Non-pigmented ciliary epithelial cell (primary cell): ENCODE results near the gene RAB7A.

ENCODE experiments used
- DNase-seq: peaks from one replicate; pipeline ENCODE4 v3.0.0-alpha.2; 2010; ENCODE audit warnings: low read depth

RAB7A gene

DNA sequence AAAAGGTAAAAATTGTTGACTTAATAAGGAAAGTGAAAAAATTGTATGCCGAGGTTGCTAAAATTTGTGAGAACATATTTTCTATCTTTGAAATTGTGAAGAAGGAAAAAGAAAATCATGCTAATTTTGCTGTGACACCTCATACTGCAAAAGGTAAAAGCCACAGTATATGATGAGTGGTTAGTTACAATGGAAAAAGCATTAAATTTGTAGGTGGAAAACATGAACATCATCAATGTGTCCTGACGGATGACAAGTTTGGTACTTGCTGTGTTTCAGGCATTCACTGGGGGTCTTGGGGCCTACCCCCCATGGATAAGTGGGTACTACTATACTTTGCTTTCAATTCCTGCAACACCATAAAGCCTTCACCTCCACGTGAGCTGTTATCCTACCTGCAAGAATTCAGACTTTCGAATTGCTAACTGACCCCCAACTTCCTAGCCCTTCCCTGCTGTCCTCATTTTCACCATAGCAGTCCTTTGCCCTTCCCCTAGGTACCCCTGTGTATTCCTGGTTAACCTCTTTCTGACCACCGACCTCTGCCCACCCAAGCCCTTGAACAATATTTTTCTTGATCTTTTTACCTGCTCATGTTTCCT lies 62.4 kb downstream of the RAB7A start:
- no peak for DNase-seq

DNA sequence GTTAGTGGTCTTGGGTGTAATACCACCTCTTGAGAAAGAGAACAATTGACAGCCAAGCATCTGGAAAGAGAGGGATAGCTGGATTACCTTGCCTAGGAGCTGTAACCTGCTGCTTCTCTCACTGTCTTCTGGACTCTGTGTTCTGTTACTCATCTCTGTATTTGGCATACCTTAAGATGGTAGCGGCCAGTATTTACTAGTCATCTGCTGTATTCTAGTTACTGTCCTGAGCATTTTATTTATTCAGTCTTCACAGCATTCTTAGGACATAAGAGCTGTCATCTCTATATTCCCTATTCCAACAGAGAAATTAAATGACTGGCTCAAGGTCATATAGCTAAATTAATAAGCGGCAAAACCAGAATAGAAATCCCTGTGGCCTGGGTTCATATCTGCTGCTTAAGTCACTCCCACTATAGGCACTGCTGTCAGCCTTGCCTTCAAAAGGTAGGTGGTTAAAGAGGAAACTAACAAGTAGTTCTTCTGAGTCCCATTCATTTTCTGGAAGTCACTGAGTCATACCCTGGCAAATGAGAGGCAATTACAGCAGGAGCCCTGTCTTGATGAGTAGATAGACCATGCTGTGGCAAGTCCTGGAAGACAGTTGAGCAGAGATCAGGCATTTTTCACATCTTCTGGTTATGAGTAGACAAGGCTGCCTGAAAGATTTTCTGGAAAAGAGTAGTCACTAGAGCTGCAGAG lies 68.2 kb downstream of the RAB7A start:
- peak; percentile 72 for DNase-seq

DNA sequence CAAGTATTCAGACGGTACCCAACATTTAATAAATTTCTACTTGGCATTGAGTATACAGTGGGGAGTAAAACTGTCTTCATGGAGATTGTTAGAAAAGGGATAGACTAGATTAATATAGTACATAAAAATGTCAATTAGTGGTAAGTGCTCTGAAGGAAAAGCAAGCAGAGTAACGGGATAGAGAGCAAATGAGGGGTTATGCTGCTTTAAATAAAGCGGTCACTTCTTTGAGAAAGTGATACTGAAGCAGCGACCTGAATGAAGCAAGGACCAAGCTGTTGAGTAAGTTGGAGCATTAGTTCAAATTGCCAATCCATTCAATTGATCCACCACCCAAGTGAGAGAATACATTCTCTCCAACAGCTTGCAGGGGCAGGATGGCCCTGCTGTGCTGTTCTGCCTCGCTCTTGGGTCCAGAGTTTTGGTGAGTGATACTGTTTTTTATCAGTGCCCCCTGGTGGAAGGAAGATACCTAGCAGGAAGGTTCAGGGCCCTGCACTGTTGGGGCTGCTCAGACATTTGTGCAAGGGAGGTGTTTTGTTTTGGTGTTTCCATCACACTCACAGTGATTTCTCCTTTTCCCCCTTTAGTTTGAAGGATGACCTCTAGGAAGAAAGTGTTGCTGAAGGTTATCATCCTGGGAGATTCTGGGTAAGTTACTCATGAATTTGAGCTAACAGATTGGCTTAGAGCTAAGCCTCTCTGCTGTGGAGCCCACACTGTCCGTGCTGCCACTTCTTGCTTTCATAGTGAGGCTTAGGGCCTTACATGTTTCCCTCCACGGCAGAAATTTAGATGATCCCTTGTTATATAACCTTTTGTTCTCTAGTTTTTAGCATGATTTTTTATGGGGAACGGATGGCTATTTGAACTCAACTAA lies 69.0 kb downstream of the RAB7A start:
- no peak for DNase-seq

DNA sequence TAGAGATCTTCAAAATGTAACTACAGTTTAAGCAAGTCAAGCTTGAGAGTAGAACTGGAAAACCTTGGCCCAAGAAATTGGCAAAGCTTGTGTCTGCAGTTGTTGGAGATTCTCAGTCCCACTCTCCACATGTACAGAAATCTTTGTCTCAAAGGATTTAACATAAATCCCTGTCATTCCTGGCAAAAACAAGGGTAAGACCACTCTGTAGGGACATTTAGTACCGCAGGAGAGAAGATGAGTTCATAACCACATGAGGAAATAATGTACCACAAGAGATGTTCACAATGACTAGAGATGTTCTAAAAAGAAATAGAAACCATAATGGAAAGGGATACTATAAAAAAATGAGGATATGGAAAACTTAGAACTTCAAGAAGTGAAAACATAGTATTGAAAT lies 73.7 kb downstream of the RAB7A start:
- no peak for DNase-seq

DNA sequence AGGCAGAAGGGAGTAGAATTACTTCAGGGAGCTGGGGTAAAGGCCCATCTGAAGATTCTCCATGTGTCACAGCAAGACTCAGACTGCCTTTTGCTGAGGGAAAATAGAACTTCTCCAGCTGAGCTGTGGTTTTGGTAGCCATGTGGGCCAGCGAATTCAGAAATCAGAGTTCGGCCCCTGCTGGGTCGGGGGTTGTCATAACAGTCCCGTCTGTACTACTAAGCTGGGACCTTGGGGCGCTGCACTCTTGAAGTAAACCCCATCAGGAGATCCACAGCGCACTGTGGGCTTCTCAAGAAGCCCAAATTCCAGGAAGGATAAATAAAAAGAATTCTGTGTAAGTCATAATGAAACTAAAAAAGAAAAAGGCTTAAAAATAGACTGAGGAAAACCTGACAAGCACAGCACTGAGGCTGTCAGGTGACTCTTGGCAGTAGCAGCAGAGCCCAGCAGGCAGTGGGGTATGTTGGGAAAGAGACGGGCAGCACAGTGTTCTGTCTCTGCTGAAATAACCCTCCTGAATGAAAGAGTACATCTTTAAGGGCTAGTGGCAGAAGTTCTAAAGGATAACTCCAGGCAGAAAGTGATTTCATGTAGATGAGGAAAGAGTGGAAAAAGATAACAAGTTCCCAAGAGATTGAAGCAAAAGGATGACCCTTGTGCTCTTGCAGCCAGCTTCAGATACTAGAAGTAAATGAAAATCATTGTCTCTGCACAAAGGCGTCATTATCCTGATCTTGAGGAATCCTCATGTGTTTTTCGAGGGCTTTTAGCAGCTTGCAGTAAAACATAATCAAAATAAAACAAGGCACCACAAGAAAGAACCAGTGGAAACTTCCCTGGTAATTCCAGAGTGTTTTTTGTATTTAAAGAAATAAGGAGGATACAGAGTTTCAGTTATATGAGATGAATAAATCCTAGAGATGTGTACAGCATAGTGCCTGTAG lies 74.5 kb downstream of the RAB7A start:
- DNase-seq = no peak

DNA sequence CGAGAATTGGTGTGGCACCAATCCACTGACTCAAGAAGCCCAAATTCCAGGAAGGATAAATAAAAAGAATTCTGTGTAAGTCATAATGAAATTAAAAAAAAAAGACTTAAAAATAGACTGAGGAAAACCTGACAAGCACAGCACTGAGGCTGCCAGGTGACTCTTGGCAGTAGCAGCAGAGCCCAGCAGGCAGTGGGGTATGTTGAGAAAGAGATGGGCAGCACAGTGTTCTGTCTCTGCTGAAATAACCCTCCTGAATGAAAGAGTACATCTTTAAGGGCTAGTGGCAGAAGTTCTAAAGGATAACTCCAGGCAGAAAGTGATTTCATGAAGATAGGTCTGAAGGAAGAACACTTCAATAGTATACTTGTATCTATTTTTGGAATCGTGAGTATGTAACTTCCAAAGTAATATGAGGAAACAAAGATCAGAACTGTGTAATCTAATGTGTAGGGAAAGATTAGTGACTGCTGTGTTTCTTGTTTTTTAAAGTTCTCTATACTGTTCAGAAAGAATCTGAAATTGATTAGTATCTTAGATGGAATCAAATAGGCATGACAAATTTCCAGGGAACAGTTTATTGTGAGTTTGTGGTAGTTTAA lies 75.9 kb downstream of the RAB7A start:
- DNase-seq = no peak

DNA sequence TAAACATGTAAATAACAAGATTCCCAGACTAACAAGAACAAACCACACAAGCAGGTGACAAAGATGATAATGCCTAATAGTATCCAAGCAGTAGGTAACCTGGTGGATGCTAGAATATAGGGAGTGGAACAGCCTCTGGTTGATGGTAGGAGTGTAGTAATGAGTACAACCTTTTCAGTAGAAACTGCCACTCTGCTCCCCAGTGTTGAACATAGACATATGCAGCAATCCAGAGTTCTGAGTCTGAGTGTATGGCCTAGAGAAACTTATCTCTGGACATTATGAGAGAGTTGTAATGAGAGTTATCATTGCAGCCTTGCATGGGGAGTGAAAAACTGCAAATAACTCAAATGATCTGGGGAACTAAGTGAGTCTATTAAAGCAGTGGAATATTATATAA lies 77.3 kb downstream of the RAB7A start:
- DNase-seq = no peak

DNA sequence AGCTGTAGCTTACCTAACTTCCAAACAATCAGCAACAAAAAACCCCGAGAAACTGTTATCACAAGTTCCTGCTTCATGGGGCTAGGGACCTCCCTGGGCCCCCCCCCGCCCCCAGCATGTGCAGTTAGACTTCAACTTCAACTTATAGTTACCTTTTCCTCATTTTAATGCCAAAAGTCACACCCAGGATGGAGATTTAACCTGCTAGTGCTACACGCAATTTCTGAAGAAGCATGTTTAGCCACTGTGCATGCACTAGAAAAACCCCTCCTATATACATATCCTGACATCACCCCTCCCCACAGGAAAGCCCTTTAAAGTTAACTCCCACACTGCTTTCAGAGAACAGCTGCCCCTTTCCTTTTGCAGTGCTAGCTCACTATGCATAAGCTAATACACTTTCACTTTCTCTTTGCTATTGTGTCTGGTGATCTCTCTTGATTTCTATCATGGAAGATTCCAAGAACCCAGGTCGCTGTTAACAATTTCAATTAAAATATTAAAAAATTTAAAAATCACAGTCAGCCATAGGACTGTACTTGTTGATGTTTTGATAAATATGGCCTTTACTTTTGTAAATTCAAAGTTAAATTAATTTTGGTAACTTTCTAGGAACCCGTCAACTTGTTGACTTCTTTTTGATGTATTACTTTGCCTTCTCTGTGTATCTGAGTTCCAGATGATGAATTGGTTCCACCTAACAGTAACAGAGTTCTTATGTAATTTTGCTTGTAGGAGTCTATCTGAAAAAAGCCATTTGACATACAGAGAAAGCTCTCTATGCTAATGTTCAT lies 78.2 kb downstream of the RAB7A start:
- no peak for DNase-seq

DNA sequence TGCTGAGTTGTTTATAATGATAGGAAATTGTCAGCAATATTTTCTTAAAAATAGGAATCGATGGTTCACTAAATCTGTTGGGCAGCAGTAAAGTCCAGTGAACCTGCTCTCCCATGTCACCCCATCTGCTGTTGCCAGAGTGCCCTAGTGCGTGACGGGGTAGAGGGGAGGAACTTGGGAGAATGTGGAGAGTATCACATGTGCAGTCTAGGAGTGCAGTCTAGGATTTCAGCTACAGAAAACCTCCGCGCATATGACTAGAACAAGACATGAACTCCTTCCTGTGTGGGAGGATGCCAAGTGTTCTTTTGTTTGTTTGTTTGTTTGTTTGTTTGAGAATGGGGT lies 78.8 kb downstream of the RAB7A start:
- DNase-seq = no peak

DNA sequence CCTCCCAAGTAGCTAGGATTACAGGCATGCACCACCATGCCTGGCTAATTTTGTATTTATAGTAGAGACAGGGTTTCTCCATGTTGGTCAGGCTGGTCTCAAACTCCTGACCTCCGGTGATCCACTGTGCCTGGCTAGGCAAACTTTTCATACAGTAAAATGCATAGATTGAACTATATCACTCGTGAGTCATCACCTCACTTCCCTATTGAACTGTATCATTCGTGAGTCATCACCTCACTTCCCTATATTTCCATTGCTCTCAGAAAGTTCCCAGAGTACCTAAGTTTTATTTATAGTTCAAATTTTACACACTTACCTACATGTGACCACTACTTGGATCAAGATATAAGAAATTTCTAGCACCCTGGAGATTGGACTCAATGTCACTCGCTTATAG lies 79.8 kb downstream of the RAB7A start:
- DNase-seq = no peak

DNA sequence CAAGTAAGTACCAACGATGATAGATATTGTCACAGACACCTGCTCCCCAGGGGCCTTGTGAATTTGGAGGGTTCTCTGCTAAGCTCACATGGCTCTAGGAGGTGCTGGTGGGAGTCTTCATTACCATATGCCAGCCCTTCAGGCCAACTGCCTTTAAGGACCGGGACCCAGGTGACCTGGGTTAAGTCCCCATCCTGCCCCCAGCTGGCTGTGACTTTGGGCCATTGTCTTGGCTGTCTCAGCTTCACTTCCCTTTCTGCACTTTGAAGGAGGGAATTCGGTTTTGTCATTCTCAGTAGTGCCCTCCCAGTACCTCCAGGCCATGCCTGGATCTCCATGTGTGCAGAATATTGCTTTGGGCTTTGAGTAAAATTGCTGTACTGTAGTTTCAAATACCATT lies 80.6 kb downstream of the RAB7A start:
- DNase-seq = no peak

DNA sequence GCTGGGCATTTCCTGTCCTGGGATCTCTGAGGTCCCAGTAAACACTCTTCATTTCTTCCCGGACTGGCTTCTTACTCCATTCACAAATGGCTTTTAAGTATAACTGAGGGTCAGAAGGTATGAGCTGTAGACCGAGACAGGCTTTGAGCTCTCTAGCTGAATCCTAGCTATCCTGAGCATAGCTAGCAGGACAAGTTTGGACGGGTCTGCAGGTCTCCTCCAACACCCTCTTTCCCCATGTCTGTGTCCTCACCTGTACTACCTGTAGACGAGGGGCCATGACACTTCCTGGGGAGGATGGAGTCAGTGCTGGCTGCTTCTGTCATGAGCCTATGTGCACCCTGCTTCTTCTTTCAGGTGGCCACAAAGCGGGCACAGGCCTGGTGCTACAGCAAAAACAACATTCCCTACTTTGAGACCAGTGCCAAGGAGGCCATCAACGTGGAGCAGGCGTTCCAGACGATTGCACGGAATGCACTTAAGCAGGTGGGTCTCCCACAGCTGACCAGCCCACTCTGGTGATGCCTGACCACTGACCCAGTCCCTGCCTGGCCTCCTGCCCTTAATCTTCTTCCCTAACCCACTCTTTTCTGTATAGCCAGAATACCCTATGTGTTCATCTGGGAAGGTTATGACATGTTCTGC lies 81.3 kb downstream of the RAB7A start:
- DNase-seq = no peak

DNA sequence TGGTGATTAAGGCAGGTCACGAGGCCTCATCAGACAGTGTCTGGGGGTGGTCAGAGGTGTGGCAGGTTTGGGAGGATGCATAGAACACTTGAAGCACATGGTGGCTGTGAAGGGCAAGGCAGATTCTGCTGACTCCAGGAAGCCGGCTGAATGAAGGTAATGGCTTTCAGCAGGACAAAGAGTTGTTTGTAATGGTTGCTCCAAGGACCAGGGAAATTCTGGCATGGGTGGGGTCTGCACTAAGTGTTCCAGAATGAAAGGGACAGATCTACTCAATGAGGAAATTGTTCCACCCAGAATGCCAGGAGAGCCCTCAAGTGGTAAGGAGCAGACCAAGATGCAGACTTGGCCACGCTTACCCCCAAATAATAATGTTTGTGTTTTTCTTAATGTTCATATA lies 82.7 kb downstream of the RAB7A start:
- DNase-seq = no peak

DNA sequence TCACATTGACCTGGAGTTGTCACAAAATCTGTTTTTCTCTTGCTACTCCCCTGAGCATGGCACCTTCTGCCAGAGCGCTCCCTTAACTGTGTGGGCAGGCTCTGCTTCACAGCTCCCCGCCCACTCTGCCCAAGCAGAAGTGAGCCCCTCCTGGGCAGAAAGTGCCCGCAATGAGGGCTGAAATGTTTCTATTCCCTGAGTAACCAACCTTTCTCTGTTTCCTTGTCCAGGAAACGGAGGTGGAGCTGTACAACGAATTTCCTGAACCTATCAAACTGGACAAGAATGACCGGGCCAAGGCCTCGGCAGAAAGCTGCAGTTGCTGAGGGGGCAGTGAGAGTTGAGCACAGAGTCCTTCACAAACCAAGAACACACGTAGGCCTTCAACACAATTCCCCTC lies 87.1 kb downstream of the RAB7A start:
- no peak for DNase-seq

DNA sequence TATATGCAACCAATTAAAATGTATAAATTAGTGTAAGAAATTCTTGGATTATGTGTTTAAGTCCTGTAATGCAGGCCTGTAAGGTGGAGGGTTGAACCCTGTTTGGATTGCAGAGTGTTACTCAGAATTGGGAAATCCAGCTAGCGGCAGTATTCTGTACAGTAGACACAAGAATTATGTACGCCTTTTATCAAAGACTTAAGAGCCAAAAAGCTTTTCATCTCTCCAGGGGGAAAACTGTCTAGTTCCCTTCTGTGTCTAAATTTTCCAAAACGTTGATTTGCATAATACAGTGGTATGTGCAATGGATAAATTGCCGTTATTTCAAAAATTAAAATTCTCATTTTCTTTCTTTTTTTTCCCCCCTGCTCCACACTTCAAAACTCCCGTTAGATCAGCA lies 88.1 kb downstream of the RAB7A start:
- no peak for DNase-seq

DNA sequence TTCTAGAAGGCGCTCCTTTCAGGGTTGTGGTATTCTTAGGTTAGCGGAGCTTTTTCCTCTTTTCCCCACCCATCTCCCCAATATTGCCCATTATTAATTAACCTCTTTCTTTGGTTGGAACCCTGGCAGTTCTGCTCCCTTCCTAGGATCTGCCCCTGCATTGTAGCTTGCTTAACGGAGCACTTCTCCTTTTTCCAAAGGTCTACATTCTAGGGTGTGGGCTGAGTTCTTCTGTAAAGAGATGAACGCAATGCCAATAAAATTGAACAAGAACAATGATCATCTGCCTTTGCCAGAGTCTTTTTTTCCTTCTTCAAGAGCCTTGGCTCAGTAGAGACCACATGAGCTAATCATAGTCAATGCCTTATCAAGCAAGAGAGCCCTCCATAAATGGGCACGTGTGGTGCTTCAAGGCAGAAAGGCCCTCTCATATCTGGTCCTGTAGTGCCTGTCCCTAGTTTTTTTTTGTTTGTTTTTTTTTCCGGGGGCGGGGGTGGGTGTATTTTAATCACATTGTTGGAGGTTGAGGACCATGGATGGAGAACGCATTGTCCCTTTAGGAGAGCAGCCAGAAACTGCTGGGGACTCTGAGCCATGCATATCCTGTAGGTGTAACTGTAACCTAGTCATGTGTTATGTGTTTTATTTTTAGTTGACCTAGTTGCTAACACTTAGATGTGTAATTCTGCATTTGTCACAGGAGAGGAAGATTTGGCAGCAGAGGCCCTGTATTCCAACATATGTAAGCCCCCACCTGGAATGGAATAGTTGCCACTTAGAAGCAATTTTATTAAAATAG lies 88.7 kb downstream of the RAB7A start:
- no peak for DNase-seq

DNA sequence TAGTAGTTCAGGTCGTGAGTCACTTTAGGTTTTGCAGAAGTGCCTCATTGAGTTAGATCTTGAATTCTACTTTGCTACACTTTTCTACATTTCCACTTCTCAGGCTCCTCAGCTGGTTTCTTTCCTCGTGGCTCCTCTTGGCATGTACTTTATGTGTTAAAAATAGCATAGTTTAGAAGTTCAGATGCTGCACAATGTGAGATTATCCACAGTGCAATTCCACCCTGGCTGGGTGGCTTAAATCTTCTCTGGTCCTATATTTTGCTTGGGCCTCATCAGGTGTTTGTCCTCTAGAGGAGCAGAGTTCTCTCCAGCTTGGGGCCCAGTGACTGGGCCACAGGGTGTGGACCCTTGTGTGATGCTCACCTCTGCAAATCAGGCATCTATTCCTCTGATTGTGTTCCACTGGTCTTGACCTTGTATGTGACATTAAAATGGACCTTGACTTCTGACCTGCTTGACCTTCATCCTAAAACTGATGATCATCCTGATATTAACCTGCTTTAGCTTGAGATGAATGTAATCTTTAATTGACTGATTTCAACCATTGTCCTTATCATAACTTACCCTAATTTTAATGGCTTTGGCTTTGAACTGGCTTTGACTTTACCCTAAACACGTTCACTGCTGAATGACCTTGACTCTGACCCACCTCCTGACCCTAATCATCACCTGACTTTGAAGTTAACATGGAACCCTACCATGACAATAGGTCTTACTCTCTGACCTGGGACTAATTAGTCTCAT lies 89.5 kb downstream of the RAB7A start:
- DNase-seq = no peak

DNA sequence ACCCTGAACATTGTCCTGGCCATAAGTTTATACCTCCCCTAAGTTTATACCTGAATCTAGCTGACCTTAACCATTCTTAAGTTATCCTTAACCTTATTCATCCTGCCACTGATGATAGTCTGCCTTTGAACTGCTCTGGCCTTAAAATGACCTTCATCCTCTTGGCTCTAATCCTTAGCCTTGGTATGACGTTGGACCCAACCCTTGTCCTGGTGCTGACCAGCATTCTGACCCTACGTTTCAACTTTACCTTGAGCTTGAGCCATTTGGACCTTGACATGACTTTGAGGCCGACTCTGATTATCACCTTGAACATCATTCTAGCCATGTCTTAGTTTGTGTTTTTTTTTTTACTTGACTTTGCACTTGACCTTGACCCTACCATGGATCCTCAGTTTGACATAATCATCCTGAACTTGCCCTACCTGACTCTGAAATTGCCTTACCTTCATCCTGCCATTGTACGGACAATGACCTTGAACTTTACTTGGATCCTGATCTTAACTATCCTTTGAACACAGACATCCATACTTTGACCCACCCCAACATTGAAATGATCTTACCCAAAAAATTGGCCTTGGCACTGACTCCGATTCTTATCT lies 92.3 kb downstream of the RAB7A start:
- no peak for DNase-seq
